Hindlimb muscle (tissue), 1 donor: ENCODE data around the gene DISP3. TPM values are rescaled to one million over a fixed set of nuclear protein-coding genes. Genes with fewer than 3 reads are reported as not detected.

Experiments
- DNase-seq: peaks from one replicate; pipeline ENCODE4 v3.0.0-alpha.2; 2013
- polyA plus RNA-seq: library from polyadenylated mRNA; unstranded; fragments of 120-200 nt; gene quantifications from one replicate; pipeline ENCODE4 v1.2.1, GENCODE V29; 2013; ENCODE audit not compliant: insufficient read length

The DISP3 gene
- polyA plus RNA-seq, 1 donor = 0.30 TPM

- no peak for DNase-seq
These were observed 106.4 kb downstream of the DISP3 start for GRCh38 chr1:11585389-11585788.

Other genes starting within 250 kb of the DISP3 start
- 32.2 TPM for gene MTOR, start 216.6 kb upstream of the DISP3 start, polyA plus RNA-seq
- gene UBIAD1, start 206.0 kb upstream of the DISP3 start, polyA plus RNA-seq = 16.9 TPM
- 0.58 TPM for gene FBXO2, start 175.3 kb downstream of the DISP3 start, polyA plus RNA-seq
- gene FBXO44, start 175.7 kb downstream of the DISP3 start, polyA plus RNA-seq = 5.3 TPM
- gene FBXO6, start 185.0 kb downstream of the DISP3 start, polyA plus RNA-seq = 4.8 TPM
- 29.4 TPM for gene MAD2L2, start 202.0 kb downstream of the DISP3 start, polyA plus RNA-seq
- 0.26 TPM for gene DRAXIN, start 212.6 kb downstream of the DISP3 start, polyA plus RNA-seq